ENCODE data around the gene CARF.

DNA sequence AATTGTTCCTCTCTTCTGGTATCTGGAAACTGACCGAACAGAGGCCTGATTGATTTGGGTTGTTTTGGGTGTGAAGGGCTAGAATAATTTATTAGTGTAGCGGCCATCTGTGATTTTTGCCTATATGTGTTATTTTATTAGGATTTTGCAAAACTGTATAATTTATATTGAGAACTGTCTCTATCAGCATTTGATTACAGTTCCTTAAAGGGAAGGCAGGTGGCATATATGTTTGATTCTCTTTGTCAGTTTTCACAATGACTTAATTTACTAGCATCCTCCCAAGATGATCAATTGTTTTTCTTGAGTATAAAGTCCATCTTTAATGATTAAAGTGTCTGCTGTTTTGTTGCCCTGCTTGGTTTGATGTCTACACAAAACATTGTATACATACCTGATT lies 107.1 kb downstream of the CARF start:
- TF ChIP-seq FOXA1 (IDR thresholded peaks at IDR 0.05) (no peak), HNF4A (conservative IDR thresholded peaks at IDR 0.05) (no peak), RAD21 (IDR thresholded peaks at IDR 0.05) (no peak), NR2F2 (IDR thresholded peaks at IDR 0.05) (no peak), EGR1 (IDR thresholded peaks at IDR 0.05; ENCODE audit: low read depth in 2 of 2) (no peak), YY1 (IDR thresholded peaks at IDR 0.05) (no peak), GABPA (IDR thresholded peaks at IDR 0.05 in 1 of 2, conservative IDR thresholded peaks at IDR 0.05 in 1 of 2) (no peak), TAF1 (conservative IDR thresholded peaks at IDR 0.05) (no peak)
- TF ChIP-seq, protein P1, sequence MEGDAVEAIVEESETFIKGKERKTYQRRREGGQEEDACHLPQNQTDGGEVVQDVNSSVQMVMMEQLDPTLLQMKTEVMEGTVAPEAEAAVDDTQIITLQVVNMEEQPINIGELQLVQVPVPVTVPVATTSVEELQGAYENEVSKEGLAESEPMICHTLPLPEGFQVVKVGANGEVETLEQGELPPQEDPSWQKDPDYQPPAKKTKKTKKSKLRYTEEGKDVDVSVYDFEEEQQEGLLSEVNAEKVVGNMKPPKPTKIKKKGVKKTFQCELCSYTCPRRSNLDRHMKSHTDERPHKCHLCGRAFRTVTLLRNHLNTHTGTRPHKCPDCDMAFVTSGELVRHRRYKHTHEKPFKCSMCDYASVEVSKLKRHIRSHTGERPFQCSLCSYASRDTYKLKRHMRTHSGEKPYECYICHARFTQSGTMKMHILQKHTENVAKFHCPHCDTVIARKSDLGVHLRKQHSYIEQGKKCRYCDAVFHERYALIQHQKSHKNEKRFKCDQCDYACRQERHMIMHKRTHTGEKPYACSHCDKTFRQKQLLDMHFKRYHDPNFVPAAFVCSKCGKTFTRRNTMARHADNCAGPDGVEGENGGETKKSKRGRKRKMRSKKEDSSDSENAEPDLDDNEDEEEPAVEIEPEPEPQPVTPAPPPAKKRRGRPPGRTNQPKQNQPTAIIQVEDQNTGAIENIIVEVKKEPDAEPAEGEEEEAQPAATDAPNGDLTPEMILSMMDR (IDR thresholded peaks at IDR 0.05; ENCODE audit: low read depth, low read length, missing input control): no peak
- TF ChIP-seq, protein P2, sequence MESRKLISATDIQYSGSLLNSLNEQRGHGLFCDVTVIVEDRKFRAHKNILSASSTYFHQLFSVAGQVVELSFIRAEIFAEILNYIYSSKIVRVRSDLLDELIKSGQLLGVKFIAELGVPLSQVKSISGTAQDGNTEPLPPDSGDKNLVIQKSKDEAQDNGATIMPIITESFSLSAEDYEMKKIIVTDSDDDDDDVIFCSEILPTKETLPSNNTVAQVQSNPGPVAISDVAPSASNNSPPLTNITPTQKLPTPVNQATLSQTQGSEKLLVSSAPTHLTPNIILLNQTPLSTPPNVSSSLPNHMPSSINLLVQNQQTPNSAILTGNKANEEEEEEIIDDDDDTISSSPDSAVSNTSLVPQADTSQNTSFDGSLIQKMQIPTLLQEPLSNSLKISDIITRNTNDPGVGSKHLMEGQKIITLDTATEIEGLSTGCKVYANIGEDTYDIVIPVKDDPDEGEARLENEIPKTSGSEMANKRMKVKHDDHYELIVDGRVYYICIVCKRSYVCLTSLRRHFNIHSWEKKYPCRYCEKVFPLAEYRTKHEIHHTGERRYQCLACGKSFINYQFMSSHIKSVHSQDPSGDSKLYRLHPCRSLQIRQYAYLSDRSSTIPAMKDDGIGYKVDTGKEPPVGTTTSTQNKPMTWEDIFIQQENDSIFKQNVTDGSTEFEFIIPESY (IDR thresholded peaks at IDR 0.05): no peak
- TF ChIP-seq, protein P3, sequence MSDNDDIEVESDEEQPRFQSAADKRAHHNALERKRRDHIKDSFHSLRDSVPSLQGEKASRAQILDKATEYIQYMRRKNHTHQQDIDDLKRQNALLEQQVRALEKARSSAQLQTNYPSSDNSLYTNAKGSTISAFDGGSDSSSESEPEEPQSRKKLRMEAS (IDR thresholded peaks at IDR 0.05): no peak
- TF ChIP-seq, protein P4, sequence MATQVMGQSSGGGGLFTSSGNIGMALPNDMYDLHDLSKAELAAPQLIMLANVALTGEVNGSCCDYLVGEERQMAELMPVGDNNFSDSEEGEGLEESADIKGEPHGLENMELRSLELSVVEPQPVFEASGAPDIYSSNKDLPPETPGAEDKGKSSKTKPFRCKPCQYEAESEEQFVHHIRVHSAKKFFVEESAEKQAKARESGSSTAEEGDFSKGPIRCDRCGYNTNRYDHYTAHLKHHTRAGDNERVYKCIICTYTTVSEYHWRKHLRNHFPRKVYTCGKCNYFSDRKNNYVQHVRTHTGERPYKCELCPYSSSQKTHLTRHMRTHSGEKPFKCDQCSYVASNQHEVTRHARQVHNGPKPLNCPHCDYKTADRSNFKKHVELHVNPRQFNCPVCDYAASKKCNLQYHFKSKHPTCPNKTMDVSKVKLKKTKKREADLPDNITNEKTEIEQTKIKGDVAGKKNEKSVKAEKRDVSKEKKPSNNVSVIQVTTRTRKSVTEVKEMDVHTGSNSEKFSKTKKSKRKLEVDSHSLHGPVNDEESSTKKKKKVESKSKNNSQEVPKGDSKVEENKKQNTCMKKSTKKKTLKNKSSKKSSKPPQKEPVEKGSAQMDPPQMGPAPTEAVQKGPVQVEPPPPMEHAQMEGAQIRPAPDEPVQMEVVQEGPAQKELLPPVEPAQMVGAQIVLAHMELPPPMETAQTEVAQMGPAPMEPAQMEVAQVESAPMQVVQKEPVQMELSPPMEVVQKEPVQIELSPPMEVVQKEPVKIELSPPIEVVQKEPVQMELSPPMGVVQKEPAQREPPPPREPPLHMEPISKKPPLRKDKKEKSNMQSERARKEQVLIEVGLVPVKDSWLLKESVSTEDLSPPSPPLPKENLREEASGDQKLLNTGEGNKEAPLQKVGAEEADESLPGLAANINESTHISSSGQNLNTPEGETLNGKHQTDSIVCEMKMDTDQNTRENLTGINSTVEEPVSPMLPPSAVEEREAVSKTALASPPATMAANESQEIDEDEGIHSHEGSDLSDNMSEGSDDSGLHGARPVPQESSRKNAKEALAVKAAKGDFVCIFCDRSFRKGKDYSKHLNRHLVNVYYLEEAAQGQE (IDR thresholded peaks at IDR 0.05): no peak
- TF ChIP-seq, protein P5, sequence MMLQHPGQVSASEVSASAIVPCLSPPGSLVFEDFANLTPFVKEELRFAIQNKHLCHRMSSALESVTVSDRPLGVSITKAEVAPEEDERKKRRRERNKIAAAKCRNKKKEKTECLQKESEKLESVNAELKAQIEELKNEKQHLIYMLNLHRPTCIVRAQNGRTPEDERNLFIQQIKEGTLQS (IDR thresholded peaks at IDR 0.05): no peak
